Trophoblast cell (in vitro differentiated cells and primary cell): Measurements from ENCODE around the gene GYPA.
"Not testable (repeated sequence)": the region's sequence is repeated elsewhere in the genome, so short reads cannot be mapped to it uniquely, and the experiment has no call there.

Source experiments
- DNase-seq, 2 donors: peaks; one replicate each; pipeline ENCODE4 v3.0.0-alpha.2; 2016
- H2AFZ ChIP-seq: 2 replicates; pipeline ENCODE4 v1.6.1; 2013; ENCODE audit warnings: low read length, moderate library complexity, mild to moderate bottlenecking; ENCODE audit not compliant: insufficient read depth, poor library complexity
- H2AK5ac ChIP-seq: 2 replicates; pipeline ENCODE4 v1.6.1; 2013; ENCODE audit warnings: mild to moderate bottlenecking, low read length
- H2BK120ac ChIP-seq: 2 replicates; pipeline ENCODE4 v1.6.1; 2013; ENCODE audit warnings: low read length, mild to moderate bottlenecking, moderate library complexity; ENCODE audit not compliant: insufficient read depth, poor library complexity
- H2BK12ac ChIP-seq: 2 replicates; pipeline ENCODE4 v1.6.1; 2013; ENCODE audit warnings: mild to moderate bottlenecking, low read length, moderate library complexity
- H2BK5ac ChIP-seq: 2 replicates; pipeline ENCODE4 v1.6.1; 2013; ENCODE audit warnings: low read length, low read depth, moderate library complexity, mild to moderate bottlenecking; ENCODE audit not compliant: poor library complexity
- H3K14ac ChIP-seq: 2 replicates; pipeline ENCODE4 v1.6.1; 2013; ENCODE audit warnings: mild to moderate bottlenecking, low read length
- H3K18ac ChIP-seq: 2 replicates; pipeline ENCODE4 v1.6.1; 2013; ENCODE audit warnings: mild to moderate bottlenecking, low read length
- H3K23ac ChIP-seq: 2 replicates; pipeline ENCODE4 v1.6.1; 2013; ENCODE audit warnings: low read length
- H3K27ac ChIP-seq: 2 replicates; pipeline ENCODE4 v1.5.1; 2013; ENCODE audit warnings: low read depth, mild to moderate bottlenecking, inconsistent platforms, low read length, moderate library complexity
- H3K27me3 ChIP-seq: 2 replicates; pipeline ENCODE4 v1.6.1; 2013; ENCODE audit warnings: inconsistent platforms, mild to moderate bottlenecking, low read length, moderate library complexity; ENCODE audit not compliant: insufficient read depth
- H3K36me3 ChIP-seq, 2 experiments: 1 replicate in 1 of 2; 2 replicates in 1 of 2; pipeline ENCODE4 v1.6.1; 2013; ENCODE audit warnings: low read length in 2 of 2, mild to moderate bottlenecking in 2 of 2, moderate library complexity in 1 of 2; ENCODE audit not compliant: insufficient read depth in 2 of 2, control insufficient read depth in 1 of 2
- H3K4ac ChIP-seq: 2 replicates; pipeline ENCODE4 v1.6.1; 2013; ENCODE audit warnings: low read depth, mild to moderate bottlenecking, low read length, moderate library complexity
- H3K4me1 ChIP-seq, 2 experiments: 1 replicate in 1 of 2; 2 replicates in 1 of 2; pipeline ENCODE4 v1.6.1; 2013; ENCODE audit warnings: low read length in 2 of 2, mild to moderate bottlenecking in 2 of 2, moderate library complexity in 1 of 2; ENCODE audit not compliant: insufficient read depth in 2 of 2, control insufficient read depth in 1 of 2
- H3K4me2 ChIP-seq: 2 replicates; pipeline ENCODE4 v1.6.1; 2013; ENCODE audit warnings: inconsistent platforms, mild to moderate bottlenecking, low read length, moderate library complexity
- H3K4me3 ChIP-seq: 2 replicates; pipeline ENCODE4 v1.5.1; 2013; ENCODE audit warnings: mild to moderate bottlenecking, low read depth, low read length, inconsistent platforms
- H3K79me1 ChIP-seq: one replicate; pipeline ENCODE4 v1.6.1; 2013; ENCODE audit warnings: low read length
- H3K79me2 ChIP-seq: 2 replicates; pipeline ENCODE4 v1.6.1; 2013; ENCODE audit warnings: low read length, mild to moderate bottlenecking; ENCODE audit not compliant: control insufficient read depth, insufficient read depth, poor library complexity
- H3K9ac ChIP-seq: 2 replicates; pipeline ENCODE4 v1.6.1; 2013; ENCODE audit warnings: mild to moderate bottlenecking, low read length
- H3K9me3 ChIP-seq: 2 replicates; pipeline ENCODE4 v1.6.1; 2013; ENCODE audit warnings: low read depth, mild to moderate bottlenecking, control low read depth, inconsistent platforms, low read length; ENCODE audit not compliant: insufficient read depth
- H4K12ac ChIP-seq: 2 replicates; pipeline ENCODE4 v1.6.1; 2013; ENCODE audit warnings: low read depth, mild to moderate bottlenecking, low read length, moderate library complexity
- H4K8ac ChIP-seq: 2 replicates; pipeline ENCODE4 v1.6.1; 2013; ENCODE audit warnings: low read depth, mild to moderate bottlenecking, low read length, moderate library complexity
- H4K91ac ChIP-seq: one replicate; pipeline ENCODE4 v1.6.1; 2013; ENCODE audit warnings: low read depth, mild to moderate bottlenecking, low read length, moderate library complexity
- WGBS: extraction: QIAGEN DNeasy Blood & Tissue Kit; methylation state at CpG from one replicate; pipeline ENCODE4 v1.1.7; 2013; ENCODE audit warnings: missing lambda C conversion rate; ENCODE audit not compliant: insufficient read length, insufficient coverage; ENCODE audit errors: extremely low coverage; 5-methylcytosine and 5-hydroxymethylcytosine counted together

GYPA gene

DNA sequence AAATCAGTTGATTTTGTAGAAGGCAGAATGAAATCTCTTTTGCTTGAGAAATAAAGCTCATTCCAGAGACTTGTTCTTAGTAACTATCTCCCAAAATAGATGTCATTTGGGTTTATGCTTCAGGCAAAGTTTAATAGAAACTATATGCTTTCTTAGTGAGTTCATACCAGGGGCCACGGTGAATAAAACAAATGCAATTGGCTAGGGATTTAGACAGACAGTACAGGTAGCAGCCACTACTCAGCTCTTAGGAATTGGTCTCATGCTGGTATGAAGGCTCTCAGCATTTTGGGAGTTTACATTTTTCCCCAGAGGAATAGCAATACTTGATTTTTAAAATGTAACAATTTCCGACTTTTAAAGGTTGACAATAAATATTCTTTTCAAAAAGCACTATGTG is 27.0 kb downstream of the GYPA start:
- Histone ChIP-seq H3K14ac (no peak overlapping the region), H3K79me1 (no peaks in the 10 kb centered on the region), H3K23ac (no peak overlapping the region), H3K4me2 (no peak overlapping the region), H3K9ac (no peak overlapping the region), H3K4me3 (no peak overlapping the region), H3K79me2 (no peaks in the 10 kb centered on the region), H4K8ac (no peak overlapping the region), H3K4ac (no peak overlapping the region), H2AK5ac (no peak overlapping the region), H4K12ac (no peak overlapping the region), H2AFZ (no peak overlapping the region), H3K27me3 (no peaks in the 10 kb centered on the region), H3K27ac (no peak overlapping the region), H3K18ac (no peak overlapping the region), H3K36me3 (no peaks in the 10 kb centered on the region), H4K91ac (no peak overlapping the region), H3K9me3 (no peaks in the 10 kb centered on the region), H2BK5ac (no peak overlapping the region), H3K4me1 (no peaks in the 10 kb centered on the region), H2BK120ac (no peak overlapping the region), H2BK12ac (no peak overlapping the region)
- DNase-seq = peak; percentile 51 to 81
- no CpG with 5 or more reads among the region's 2 CpGs for WGBS

GRCh38 chr4:144104509-144105130 is 35.9 kb downstream of the GYPA start:
- H4K91ac ChIP-seq = no peak overlapping the region
- no peak overlapping the region for H3K14ac ChIP-seq
- H3K4me1 ChIP-seq = no peaks in the 10 kb centered on the region
- no peak overlapping the region for H2BK120ac ChIP-seq
- no peak overlapping the region for H3K4me2 ChIP-seq
- H3K4me3 ChIP-seq = no peak overlapping the region
- H2BK5ac ChIP-seq = no peak overlapping the region
- no peaks in the 10 kb centered on the region for H3K79me2 ChIP-seq
- H3K79me1 ChIP-seq = no peaks in the 10 kb centered on the region
- H4K12ac ChIP-seq = no peak overlapping the region
- no peak overlapping the region for H2BK12ac ChIP-seq
- no CpG with 5 or more reads among the region's 6 CpGs for WGBS
- no peaks in the 10 kb centered on the region for H3K9me3 ChIP-seq
- no peak for DNase-seq
- H3K23ac ChIP-seq = no peak overlapping the region
- no peaks in the 10 kb centered on the region for H3K36me3 ChIP-seq
- no peaks in the 10 kb centered on the region for H3K27me3 ChIP-seq
- no peak overlapping the region for H3K9ac ChIP-seq
- H4K8ac ChIP-seq = no peak overlapping the region
- no peak overlapping the region for H2AFZ ChIP-seq
- H2AK5ac ChIP-seq = no peak overlapping the region
- no peak overlapping the region for H3K4ac ChIP-seq
- H3K18ac ChIP-seq = no peak overlapping the region
- H3K27ac ChIP-seq = no peak overlapping the region

- H4K8ac ChIP-seq, H3K27ac ChIP-seq, H3K4me1 ChIP-seq, H3K27me3 ChIP-seq, H3K23ac ChIP-seq, H3K18ac ChIP-seq, H3K9ac ChIP-seq, H3K36me3 ChIP-seq, H2AFZ ChIP-seq, H3K4me3 ChIP-seq, H2BK120ac ChIP-seq, H2BK5ac ChIP-seq, H3K4me2 ChIP-seq, H3K79me2 ChIP-seq, H2AK5ac ChIP-seq, H3K14ac ChIP-seq, H2BK12ac ChIP-seq, H3K9me3 ChIP-seq, H3K4ac ChIP-seq, H4K12ac ChIP-seq, H3K79me1 ChIP-seq, H4K91ac ChIP-seq: not testable (repeated sequence)
- no CpG with 5 or more reads among the region's 2 CpGs for WGBS
- DNase-seq = peak in 1 of 2 donors; percentile 63
Observed at GRCh38 chr4:144097776-144098175, 42.7 kb downstream of the GYPA start.

- not testable (repeated sequence) for H4K91ac ChIP-seq, H2BK5ac ChIP-seq, H3K23ac ChIP-seq, H4K8ac ChIP-seq, H3K27me3 ChIP-seq, H3K9me3 ChIP-seq, DNase-seq, H3K4me3 ChIP-seq, H4K12ac ChIP-seq, H3K18ac ChIP-seq, H3K9ac ChIP-seq, H3K4ac ChIP-seq, H2BK12ac ChIP-seq, H3K79me1 ChIP-seq, H2AFZ ChIP-seq, H2AK5ac ChIP-seq, H3K4me2 ChIP-seq, H3K36me3 ChIP-seq, H3K27ac ChIP-seq, H3K4me1 ChIP-seq, H3K14ac ChIP-seq, H2BK120ac ChIP-seq, H3K79me2 ChIP-seq
- no CpG with 5 or more reads among the region's 4 CpGs for WGBS
Observed at GRCh38 chr4:144093995-144094394, 46.5 kb downstream of the GYPA start.
